ENCODE data around the gene TM4SF4. TPM values are rescaled to one million over a fixed set of nuclear protein-coding genes. Genes with fewer than 3 reads are reported as not detected.

TM4SF4 gene
- total RNA-seq, 4 donors from 2014 or later: 0.13 to 2.3 TPM; not detected in 2

GRCh38 chr3:149501524-149501923 is 27.0 kb downstream of the TM4SF4 start:
- no peak for TF ChIP-seq POLR2A (IDR thresholded peaks at IDR 0.05)
- TF ChIP-seq CTCF (IDR thresholded peaks at IDR 0.05 in 4 of 5, conservative IDR thresholded peaks at IDR 0.05 in 1 of 5): no peak
- H3K4me1 ChIP-seq: no peaks in the 10 kb centered on the region
- H3K4me3 ChIP-seq: no peak overlapping the region
- no peaks in the 10 kb centered on the region for H3K36me3 ChIP-seq
- intact Hi-C loops (cut with DNase I; ENCODE audit: low total_unique reads) (no loop called here), in situ Hi-C loops (cut with MboI; ENCODE audit: low sequenced_read_pairs in 4 of 4) (loop anchor here in 1 of 4 donors (25.0 kb wide), 1 partner anchor 211 kb away; no protein-coding TSS in a partner anchor)
- H3K27me3 ChIP-seq: no peaks in the 10 kb centered on the region
- H3K27ac ChIP-seq: no peak overlapping the region
- DNase-seq (no peak), ATAC-seq (no peak)
- H3K9me3 ChIP-seq: no peaks in the 10 kb centered on the region

GRCh38 chr3:149502438-149502837 is 27.9 kb downstream of the TM4SF4 start:
- Histone ChIP-seq H3K27me3 (no peaks in the 10 kb centered on the region), H3K9me3 (no peaks in the 10 kb centered on the region), H3K4me1 (peaks cover 0 to 7% of the 10 kb centered on the region in 2 donors), H3K4me3 (no peak overlapping the region), H3K36me3 (no peaks in the 10 kb centered on the region), H3K27ac (no peak overlapping the region)
- intact Hi-C loops (cut with DNase I; ENCODE audit: low total_unique reads) (no loop called here), in situ Hi-C loops (cut with MboI; ENCODE audit: low sequenced_read_pairs in 4 of 4) (loop anchor here in 1 of 4 donors (25.0 kb wide), 1 partner anchor 210 kb away; no protein-coding TSS in a partner anchor)
- TF ChIP-seq POLR2A (IDR thresholded peaks at IDR 0.05): no peak
- no peak for TF ChIP-seq CTCF (IDR thresholded peaks at IDR 0.05 in 4 of 5, conservative IDR thresholded peaks at IDR 0.05 in 1 of 5)
- DNase-seq (no peak), ATAC-seq (no peak)

DNA sequence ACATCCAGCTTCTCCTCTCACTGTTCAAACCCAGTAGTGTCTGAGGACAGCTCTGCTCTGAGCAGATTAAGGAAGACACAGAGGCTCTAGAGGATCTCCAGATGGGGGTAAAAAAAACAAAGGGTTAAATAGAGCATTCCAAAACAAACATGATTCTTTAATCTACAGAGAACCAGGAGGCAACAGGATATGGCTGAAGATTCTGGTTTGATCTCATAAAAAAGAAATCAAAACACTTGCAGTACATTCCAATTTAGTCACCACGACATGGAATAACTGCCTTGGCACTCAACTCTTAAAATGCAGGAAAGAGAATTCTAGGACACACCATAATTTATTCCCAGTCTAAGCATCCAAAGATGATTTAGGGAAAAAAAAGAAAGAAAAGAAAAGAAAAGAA is 32.0 kb downstream of the TM4SF4 start:
- ATAC-seq: no peak
- no peaks in the 10 kb centered on the region for H3K27me3 ChIP-seq
- intact Hi-C loops (cut with DNase I; ENCODE audit: low total_unique reads) (no loop called here), in situ Hi-C loops (cut with MboI; ENCODE audit: low sequenced_read_pairs in 4 of 4) (loop anchor here in 1 of 4 donors (25.0 kb wide), 1 partner anchor 206 kb away; no protein-coding TSS in a partner anchor)
- no peak overlapping the region for H3K27ac ChIP-seq
- no peak for DNase-seq
- no peak for TF ChIP-seq CTCF (IDR thresholded peaks at IDR 0.05 in 4 of 5, conservative IDR thresholded peaks at IDR 0.05 in 1 of 5)
- TF ChIP-seq POLR2A (IDR thresholded peaks at IDR 0.05): no peak
- H3K36me3 ChIP-seq: no peaks in the 10 kb centered on the region
- H3K4me3 ChIP-seq: no peak overlapping the region
- H3K4me1 ChIP-seq: peaks cover 5 to 14% of the 10 kb centered on the region in 2 donors
- H3K9me3 ChIP-seq: no peaks in the 10 kb centered on the region

DNA sequence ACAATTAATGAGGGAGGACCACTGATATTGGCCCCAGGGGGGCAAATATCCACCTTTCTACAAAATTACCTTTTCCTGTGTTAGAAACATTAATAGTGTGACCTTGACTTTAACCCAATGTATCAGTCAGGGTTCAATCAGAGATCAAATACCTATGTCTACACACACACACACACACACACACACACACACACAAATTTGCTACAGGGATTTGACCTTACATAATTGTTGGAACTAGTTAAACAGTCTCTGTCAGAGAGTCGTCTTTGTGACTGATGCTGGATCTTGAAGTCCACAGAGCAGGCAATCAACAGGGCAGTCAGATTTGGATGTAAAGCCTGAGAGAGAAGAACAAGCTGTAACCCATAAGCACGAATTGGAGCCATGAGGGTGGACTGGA is 32.5 kb downstream of the TM4SF4 start:
- ATAC-seq (no peak), DNase-seq (no peak)
- in situ Hi-C loops (cut with MboI; ENCODE audit: low sequenced_read_pairs in 4 of 4): loop anchor here in 1 of 4 donors (25.0 kb wide), 1 partner anchor 205 kb away; no protein-coding TSS in a partner anchor
- Histone ChIP-seq H3K36me3 (no peaks in the 10 kb centered on the region), H3K9me3 (no peaks in the 10 kb centered on the region), H3K27me3 (no peaks in the 10 kb centered on the region), H3K4me3 (no peak overlapping the region), H3K4me1 (peaks cover 5 to 14% of the 10 kb centered on the region in 2 donors), H3K27ac (peak overlapping the region in 2 of 4 donors; percentile 41 to 55)
- TF ChIP-seq POLR2A (IDR thresholded peaks at IDR 0.05): no peak
- no peak for TF ChIP-seq CTCF (IDR thresholded peaks at IDR 0.05 in 4 of 5, conservative IDR thresholded peaks at IDR 0.05 in 1 of 5)
- intact Hi-C loops (cut with DNase I; ENCODE audit: low total_unique reads): no loop called here

Data from gastrocnemius medialis (tissue), 4 donors.